Hippocampal formation (tissue), 2 donors: ENCODE measurements around the gene SARNP.

Experiments used
- DNase-seq, 2 donors: peaks; one replicate each; lab custom pipeline; 2025; lab: John Stamatoyannopoulos, UW

The SARNP gene

DNA sequence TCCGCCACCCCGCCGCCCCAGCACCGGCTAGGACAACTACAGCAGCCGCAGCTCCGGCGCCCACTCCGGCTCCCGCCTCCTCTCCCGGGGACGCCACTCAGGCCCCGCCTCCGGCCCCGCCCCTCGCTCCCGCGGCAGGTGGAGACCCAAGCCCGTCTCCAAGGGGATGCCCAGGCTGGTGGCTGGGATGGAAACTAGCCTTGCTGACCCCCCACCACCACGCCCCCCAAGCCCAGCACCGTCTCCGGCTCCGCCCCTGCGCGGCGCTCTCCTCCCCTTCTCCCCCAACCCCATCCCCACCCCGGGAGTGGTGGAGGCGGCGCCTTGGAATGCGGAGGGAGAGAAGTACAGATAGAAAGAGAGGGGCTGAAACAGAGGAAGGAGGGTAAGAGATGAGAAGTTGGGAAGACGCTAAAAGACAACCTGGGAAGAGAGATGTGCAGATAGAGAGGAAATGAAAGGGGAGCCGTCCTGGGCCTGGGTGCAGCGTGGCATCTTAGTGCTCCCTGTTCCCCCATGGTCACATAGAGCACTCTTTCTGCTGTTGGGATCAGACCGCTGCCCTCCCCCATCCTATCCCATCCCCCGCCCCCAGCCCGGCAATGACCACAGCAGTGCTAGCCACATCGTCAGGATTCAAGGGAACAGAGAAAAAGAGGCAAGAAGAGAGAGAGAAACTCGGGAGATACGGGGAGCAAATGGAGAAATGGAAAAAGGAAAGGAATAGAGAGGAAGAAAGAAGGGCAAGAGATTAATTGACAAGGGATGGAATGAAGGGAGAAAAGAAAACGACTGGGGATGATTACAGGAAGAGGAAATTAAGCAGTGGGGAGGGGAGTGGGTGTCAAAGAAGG is 109.5 kb downstream of the SARNP start, which contains the start of gene ITGA7:
ITGA7 (minus strand) TSS at position 64 of the 854 bp plus-strand sequence. CDS start 222 bp downstream, outside the sequence.
- DNase-seq: peak in 1 of 2 donors; percentile 49
